H1 (cell line): ENCODE measurements around the gene GCK. TPM values are rescaled to one million over a fixed set of nuclear protein-coding genes. Genes with fewer than 3 reads are reported as not detected.

ENCODE experiments used
- CTCF ChIA-PET: fragments of 300-600 bp; sonication (Branson Sonifier 250); formaldehyde crosslinking; loops from one replicate; lab custom pipeline; 2021; ENCODE audit not compliant: partially characterized antibody; lab: Charles Lee
- POLR2A ChIA-PET: fragments of 300-600 bp; sonication (Branson Sonifier 250); formaldehyde crosslinking; loops from one replicate; lab custom pipeline; 2021; ENCODE audit warnings: inconsistent platforms; ENCODE audit not compliant: partially characterized antibody; lab: Charles Lee
- DNase-seq, 2 experiments: peaks; one replicate each; pipeline versions ENCODE4 v3.0.0 to v3.0.0-alpha.2; 2010 to 2022; ENCODE audit warnings: low spot score in 2 of 2, low read depth in 1 of 2, mixed read lengths in 1 of 2
- FAIRE-seq: peaks from 2 replicates; lab custom pipeline; 2011; peaks lifted over from hg19 to GRCh38; lab: Jason Lieb, UNC
- H2AFZ ChIP-seq: 2 replicates; pipeline ENCODE4 v1.8.1; 2012; ENCODE audit warnings: low read length, inconsistent platforms
- H2AK5ac ChIP-seq: 2 replicates; pipeline ENCODE4 v1.6.1; 2013; ENCODE audit warnings: low read depth, low read length
- H2BK120ac ChIP-seq: replicated peaks from 2 replicates; pipeline ENCODE3; 2013; ENCODE audit warnings: low read depth, low read length, inconsistent platforms
- H2BK12ac ChIP-seq: 2 replicates; pipeline ENCODE4 v1.6.1; 2013; ENCODE audit warnings: low read depth, low read length
- H2BK15ac ChIP-seq: 2 replicates; pipeline ENCODE4 v1.6.1; 2013; ENCODE audit warnings: low read length
- H2BK20ac ChIP-seq: 2 replicates; pipeline ENCODE4 v1.6.1; 2013; ENCODE audit warnings: low read length
- H2BK5ac ChIP-seq: 2 replicates; pipeline ENCODE4 v1.6.1; 2013; ENCODE audit warnings: low read depth, low read length
- H3K14ac ChIP-seq: 2 replicates; pipeline ENCODE4 v1.6.1; 2013; ENCODE audit warnings: inconsistent platforms; ENCODE audit not compliant: insufficient read length
- H3K18ac ChIP-seq: 2 replicates; pipeline ENCODE4 v1.6.1; 2013; ENCODE audit warnings: low read length; ENCODE audit errors: extremely low read depth
- H3K23ac ChIP-seq: 2 replicates; pipeline ENCODE4 v1.6.1; 2013; ENCODE audit warnings: inconsistent platforms; ENCODE audit not compliant: insufficient read length
- H3K23me2 ChIP-seq: 2 replicates; pipeline ENCODE4 v1.6.1; 2013; ENCODE audit warnings: low read depth, low read length
- H3K27ac ChIP-seq: 2 replicates; pipeline ENCODE4 v1.6.1; 2011; ENCODE audit warnings: low read depth, low read length, inconsistent platforms
- H3K27me3 ChIP-seq, 4 experiments: replicated peaks in 1 of 4; 1 replicate in 1 of 4; 2 replicates in 3 of 4; pipeline versions ENCODE4 v1.6.1 to v1.8.1; 2011 to 2013; ENCODE audit warnings: low read length in 3 of 4, mild to moderate bottlenecking in 3 of 4, inconsistent platforms in 2 of 4, mixed read lengths in 2 of 4, moderate library complexity in 1 of 4; ENCODE audit not compliant: control insufficient read depth in 3 of 4, insufficient read depth in 3 of 4; ENCODE audit errors: extremely low read depth in 1 of 4
- H3K36me3 ChIP-seq, 4 experiments: 2 replicates each; pipeline versions ENCODE4 v1.6.1 to v1.8.1; 2011 to 2013; ENCODE audit warnings: mild to moderate bottlenecking in 4 of 4, low read length in 3 of 4, moderate library complexity in 2 of 4, control low read depth in 1 of 4, inconsistent platforms in 1 of 4; ENCODE audit not compliant: insufficient read depth in 4 of 4, control insufficient read depth in 2 of 4
- H3K4ac ChIP-seq: replicated peaks from 2 replicates; pipeline ENCODE3; 2013; ENCODE audit warnings: low read length, low read depth, mixed read lengths, inconsistent platforms; ENCODE audit not compliant: insufficient read length
- H3K4me1 ChIP-seq, 4 experiments: replicated peaks in 1 of 4; 1 replicate in 1 of 4; 2 replicates in 3 of 4; pipeline versions ENCODE4 v1.6.1 to v1.8.1; 2011 to 2013; ENCODE audit warnings: low read length in 3 of 4, inconsistent platforms in 2 of 4, mixed read lengths in 1 of 4; ENCODE audit not compliant: insufficient read depth in 4 of 4, control insufficient read depth in 3 of 4
- H3K4me2 ChIP-seq, 2 experiments: 2 replicates each; pipeline versions ENCODE4 v1.6.1 to v1.8.1; 2011 to 2013; ENCODE audit warnings: low read depth in 2 of 2, low read length in 2 of 2, control low read depth in 1 of 2, inconsistent platforms in 1 of 2, mild to moderate bottlenecking in 1 of 2; ENCODE audit not compliant: insufficient read depth in 1 of 2
- H3K4me3 ChIP-seq, 4 experiments: fragments of 200-600, 300-600 bp in 1 of 4; sonication (generic), shearing (Covaris generic), sonication (Bioruptor Twin) in 1 of 4; 2 replicates each; pipeline versions ENCODE4 v1.5.1 to v1.8.1; 2011 to 2016; ENCODE audit warnings: low read length in 4 of 4, low read depth in 3 of 4, control low read depth in 2 of 4, inconsistent platforms in 2 of 4, mild to moderate bottlenecking in 2 of 4, mixed read lengths in 1 of 4, moderate library complexity in 1 of 4; ENCODE audit not compliant: insufficient read depth in 2 of 4; ENCODE audit errors: extremely low read depth in 1 of 4
- H3K56ac ChIP-seq: replicated peaks from 2 replicates; pipeline ENCODE3; 2013; ENCODE audit warnings: low read depth, mild to moderate bottlenecking, mixed read lengths, low read length, inconsistent platforms; ENCODE audit not compliant: insufficient read length
- H3K79me1 ChIP-seq: 2 replicates; pipeline ENCODE4 v1.6.1; 2013; ENCODE audit warnings: low read depth, low read length, control low read depth
- H3K79me2 ChIP-seq, 2 experiments: 2 replicates each; pipeline versions ENCODE4 v1.6.1 to v1.8.1; 2012 to 2013; ENCODE audit warnings: low read length in 2 of 2, mild to moderate bottlenecking in 2 of 2, inconsistent platforms in 1 of 2; ENCODE audit not compliant: insufficient read depth in 2 of 2, control insufficient read depth in 1 of 2
- H3K9ac ChIP-seq, 4 experiments: replicated peaks in 1 of 4; 1 replicate in 1 of 4; 2 replicates in 3 of 4; pipeline versions ENCODE4 v1.6.1 to v1.8.1; 2011 to 2013; ENCODE audit warnings: low read depth in 3 of 4, low read length in 3 of 4, control low read depth in 2 of 4, mild to moderate bottlenecking in 2 of 4, moderate library complexity in 2 of 4, inconsistent platforms in 1 of 4; ENCODE audit errors: extremely low read depth in 1 of 4
- H3K9me3 ChIP-seq, 2 experiments: 2 replicates each; pipeline versions ENCODE4 v1.6.1 to v1.8.1; 2012 to 2013; ENCODE audit warnings: mild to moderate bottlenecking in 2 of 2, moderate library complexity in 2 of 2, control low read depth in 1 of 2, inconsistent platforms in 1 of 2, low read depth in 1 of 2, low read length in 1 of 2, mixed read lengths in 1 of 2; ENCODE audit not compliant: insufficient read depth in 2 of 2
- H4K20me1 ChIP-seq, 2 experiments: replicated peaks in 1 of 2; 2 replicates each; pipeline versions ENCODE3 to v1.8.1; 2011 to 2013; ENCODE audit warnings: inconsistent platforms in 2 of 2, low read length in 2 of 2, mild to moderate bottlenecking in 1 of 2; ENCODE audit not compliant: insufficient read depth in 2 of 2, control insufficient read depth in 1 of 2
- H4K5ac ChIP-seq: 2 replicates; pipeline ENCODE4 v1.6.1; 2013; ENCODE audit warnings: low read length, low read depth, mixed read lengths, inconsistent platforms; ENCODE audit not compliant: insufficient read length
- H4K8ac ChIP-seq: 2 replicates; pipeline ENCODE4 v1.8.0; 2013; ENCODE audit warnings: mild to moderate bottlenecking, moderate library complexity, low read length, inconsistent platforms; ENCODE audit not compliant: insufficient read depth; ENCODE audit errors: extremely low read depth
- H4K91ac ChIP-seq: replicated peaks from 2 replicates; pipeline ENCODE3; 2013; ENCODE audit warnings: low read length, mixed read lengths, inconsistent platforms; ENCODE audit not compliant: insufficient read length
- GABPA ChIP-seq: IDR thresholded peaks from 2 replicates; pipeline ENCODE4 v1.6.1; 2011; ENCODE audit warnings: mild to moderate bottlenecking, low read length, moderate library complexity, borderline replicate concordance; ENCODE audit not compliant: insufficient read depth
- GTF2F1 ChIP-seq: IDR thresholded peaks from 2 replicates; pipeline ENCODE4 v1.6.1; 2012; ENCODE audit warnings: low read depth, low read length, improper control_type of control experiment, borderline replicate concordance
- POLR2A ChIP-seq, 2 experiments: IDR thresholded peaks; 1 replicate in 1 of 2; 2 replicates in 1 of 2; pipeline ENCODE4 v1.6.1; 2011; ENCODE audit warnings: low read depth in 2 of 2, low read length in 2 of 2, mild to moderate bottlenecking in 2 of 2; ENCODE audit errors: control extremely low read depth in 1 of 2
- POLR2AphosphoS5 ChIP-seq: IDR thresholded peaks from 2 replicates; pipeline ENCODE4 v1.6.1; 2011; ENCODE audit warnings: low read depth, low read length
- WGBS, 2 experiments: shearing (Covaris generic) in 1 of 2; methylation state at CpG; one replicate each; pipeline versions ENCODE4 v1.1.6 to v1.1.7; 2013 to 2015; ENCODE audit warnings: low lambda C conversion rate in 2 of 2, mixed read lengths in 2 of 2, inconsistent platforms in 1 of 2, low coverage in 1 of 2, missing lambda C conversion rate in 1 of 2; ENCODE audit not compliant: insufficient replicate concordance in 2 of 2, insufficient coverage in 1 of 2, insufficient read length in 1 of 2; ENCODE audit errors: extremely low coverage in 1 of 2, missing lambda C conversion rate in 1 of 2; 5-methylcytosine and 5-hydroxymethylcytosine counted together
- polyA plus RNA-seq, 7 experiments: library from polyadenylated mRNA; depleted of rRNA in 3 of 7; stranded (reverse) in 5 of 7; unstranded in 2 of 7; fragments of >200 nt in 5 of 7; fragments of 200-250 nt in 2 of 7; gene quantifications; 1 replicate in 5 of 7; 2 replicates in 1 of 7; 4 replicates in 1 of 7; pipeline versions ENCODE4 v1.2.1 to v1.2.3, GENCODE V29; 2011 to 2013; ENCODE audit warnings: missing spikeins in 2 of 7, mixed read lengths in 2 of 7
- total RNA-seq: library from RNA; stranded (reverse); fragmentation: NEBNext Ultra II Directional; extraction: Animal tissue kit (Norgen Biotek cat#: 25700); gene quantifications from 2 replicates; pipeline ENCODE4 v1.2.1, GENCODE V29; 2021

GCK gene
- total and polyA plus RNA-seq, 2 of the 8 experiments (the other 6 are each of a cell fraction or from before 2014, with no cell fraction given) = 2.4 to 4.9 TPM

DNA sequence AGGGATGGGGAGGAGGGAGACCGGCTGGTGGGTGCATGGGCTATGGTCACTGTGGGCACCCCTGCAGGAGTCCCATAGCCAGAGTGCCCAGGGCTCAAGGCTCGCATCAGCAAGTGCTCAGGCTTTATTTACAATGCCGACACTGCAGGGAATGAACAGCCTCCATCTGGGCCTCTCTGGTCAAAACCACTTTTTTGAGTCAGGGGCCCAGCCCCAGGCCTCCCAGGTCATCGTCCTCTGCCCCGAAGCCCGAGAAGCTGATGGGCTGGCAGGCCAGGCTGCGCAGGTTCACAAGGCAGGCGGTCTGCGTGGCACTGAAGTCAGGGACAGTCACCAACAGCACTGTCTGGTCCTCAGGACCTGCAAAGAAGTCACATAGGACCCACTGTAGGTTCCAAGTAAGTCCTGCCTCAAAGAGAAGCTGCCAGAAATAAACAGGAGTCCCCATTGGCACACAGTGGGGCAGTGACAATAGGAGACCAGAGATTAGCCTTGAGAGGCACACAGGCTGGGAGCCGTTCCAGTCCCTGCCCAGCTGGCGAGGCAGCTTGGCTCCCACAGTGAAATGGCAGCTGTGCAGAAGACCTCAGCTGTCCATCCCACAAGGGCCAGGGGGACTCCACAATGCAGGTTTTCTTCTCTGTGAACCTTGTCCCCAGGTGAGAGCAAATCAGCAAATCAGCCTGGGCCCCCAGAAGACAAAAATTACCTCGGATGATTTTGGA is 74.5 kb downstream of the GCK start:
- Histone ChIP-seq H4K8ac (no peak overlapping the region), H3K9ac (no peak overlapping the region), H3K9me3 (no peaks in the 10 kb centered on the region), H3K4ac (no peak overlapping the region), H2BK20ac (no peak overlapping the region), H4K91ac (no peak overlapping the region), H3K18ac (no peak overlapping the region), H3K36me3 (peaks cover 14 to 49% (median 29%) of the 10 kb centered on the region in 4 experiments; a peak in 6 of 8 replicates), H2BK12ac (no peak overlapping the region), H4K20me1 (peaks cover 4 to 15% of the 10 kb centered on the region in 2 experiments), H3K79me1 (peaks cover 4% of the 10 kb centered on the region; the same call in 1 of the 2 replicates), H3K14ac (no peak overlapping the region), H3K23me2 (no peaks in the 10 kb centered on the region), H3K4me3 (no peak overlapping the region), H2AK5ac (no peak overlapping the region), H3K4me1 (peaks cover 0 to 2% (median 0%) of the 10 kb centered on the region in 4 experiments; a peak in 1 of 7 replicates), H3K4me2 (no peak overlapping the region), H2BK15ac (no peak overlapping the region), H3K27me3 (no peaks in the 10 kb centered on the region), H3K79me2 (peaks cover 0 to 4% of the 10 kb centered on the region in 2 experiments; a peak in 2 of 4 replicates), H3K23ac (no peak overlapping the region), H4K5ac (no peak overlapping the region), H2BK5ac (no peak overlapping the region), H3K56ac (no peak overlapping the region), H2BK120ac (no peak overlapping the region), H3K27ac (no peak overlapping the region), H2AFZ (no peak overlapping the region)
- DNase-seq (no peak), FAIRE-seq (no peak)
- TF ChIP-seq POLR2A (IDR thresholded peaks at IDR 0.05; ENCODE audit: control extremely low read depth in 1 of 2, low read depth in 2 of 2, low read length in 2 of 2) (0 out of 3 replicates have a peak, but pooled peaks of 1 of the 2 experiments have one; percentile 9), GTF2F1 (no peak), POLR2AphosphoS5 (0 out of 2 replicates have a peak, but pooled peaks have one; percentile 9), GABPA (no peak)
- ChIA-PET CTCF (interaction anchor here (0.7 to 1.8 kb wide), 6 partner anchors 8 to 82 kb away, joined by 3 to 5 read pairs (median 4); partner anchors contain the start of gene POLD2), POLR2A (interaction anchor here (0.8 to 3.4 kb wide), 12 partner anchors 8 to 67 kb away, joined by 3 to 13 read pairs (median 3); partner anchors contain the start of genes AEBP1 and POLD2)
- WGBS, 2 experiments = 93% methylated on average over 12 of the region's 12 CpGs; no CpG with 5 or more reads in 1 of the 2 experiments
